DOHH2 (cell line): Measurements from ENCODE around the gene PDLIM7.

Experiments used
- EZH2phosphoT487 ChIP-seq: fragments of 200-600 bp; sonication (generic); IDR thresholded peaks from 2 replicates; pipeline ENCODE4 v1.6.1; 2017; ENCODE audit warnings: borderline replicate concordance, mild to moderate bottlenecking, antibody characterized with exemption, low read length, moderate library complexity, mixed read lengths
- TF ChIP-seq, protein P1 (sequence below): fragments of 200-600 bp; sonication (generic); IDR thresholded peaks from one replicate; pipeline ENCODE4 v1.5.1; 2014; ENCODE audit warnings: antibody characterized with exemption, mild to moderate bottlenecking, low read depth, low read length; ENCODE audit not compliant: poor library complexity, severe bottlenecking

DNA sequence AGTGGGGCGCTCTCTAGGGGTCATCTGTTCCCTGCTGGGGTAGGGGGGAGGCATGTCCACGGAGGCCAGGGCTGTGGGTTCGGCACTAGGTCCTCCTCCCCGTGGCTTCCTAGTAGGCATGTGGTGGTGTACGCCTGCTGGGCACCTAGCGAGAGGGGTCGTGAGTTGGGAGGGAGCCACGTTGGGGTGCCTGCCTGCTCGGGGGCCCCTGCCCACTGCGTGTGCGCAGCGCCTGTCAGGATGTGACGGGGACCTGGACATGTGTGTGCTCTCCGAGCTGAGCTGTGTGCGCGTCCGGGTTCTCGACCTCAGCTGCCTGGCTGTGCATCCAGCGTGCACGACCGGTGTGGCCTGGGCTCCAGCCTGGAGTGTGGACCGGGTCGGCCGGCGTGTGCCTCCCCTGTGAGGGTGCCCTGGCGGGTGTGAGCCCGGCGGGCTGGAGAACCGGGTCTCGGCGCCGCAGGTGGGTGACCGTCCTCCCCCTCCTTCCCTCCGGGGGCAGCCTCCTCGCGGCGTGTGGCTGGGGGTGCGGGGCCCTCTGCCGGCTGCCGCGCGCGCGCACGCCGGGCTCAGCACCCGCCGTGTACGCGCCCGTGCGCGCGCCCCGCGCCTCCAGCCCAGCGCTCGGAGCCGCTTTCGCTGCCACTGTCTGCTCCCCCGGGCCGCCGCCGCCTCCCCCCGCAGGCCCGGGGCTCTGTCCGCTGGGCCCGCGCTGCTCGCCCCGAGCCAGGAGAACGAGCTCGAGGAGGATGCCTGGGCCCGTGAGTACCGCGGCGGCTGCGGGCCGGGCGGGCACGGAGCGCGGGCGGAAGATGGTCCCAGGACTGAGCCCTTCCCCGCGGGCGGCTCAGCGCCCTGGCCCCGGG, 51.0 kb downstream of the PDLIM7 start, which contains the start of gene PRR7:
- TF ChIP-seq, protein P1, sequence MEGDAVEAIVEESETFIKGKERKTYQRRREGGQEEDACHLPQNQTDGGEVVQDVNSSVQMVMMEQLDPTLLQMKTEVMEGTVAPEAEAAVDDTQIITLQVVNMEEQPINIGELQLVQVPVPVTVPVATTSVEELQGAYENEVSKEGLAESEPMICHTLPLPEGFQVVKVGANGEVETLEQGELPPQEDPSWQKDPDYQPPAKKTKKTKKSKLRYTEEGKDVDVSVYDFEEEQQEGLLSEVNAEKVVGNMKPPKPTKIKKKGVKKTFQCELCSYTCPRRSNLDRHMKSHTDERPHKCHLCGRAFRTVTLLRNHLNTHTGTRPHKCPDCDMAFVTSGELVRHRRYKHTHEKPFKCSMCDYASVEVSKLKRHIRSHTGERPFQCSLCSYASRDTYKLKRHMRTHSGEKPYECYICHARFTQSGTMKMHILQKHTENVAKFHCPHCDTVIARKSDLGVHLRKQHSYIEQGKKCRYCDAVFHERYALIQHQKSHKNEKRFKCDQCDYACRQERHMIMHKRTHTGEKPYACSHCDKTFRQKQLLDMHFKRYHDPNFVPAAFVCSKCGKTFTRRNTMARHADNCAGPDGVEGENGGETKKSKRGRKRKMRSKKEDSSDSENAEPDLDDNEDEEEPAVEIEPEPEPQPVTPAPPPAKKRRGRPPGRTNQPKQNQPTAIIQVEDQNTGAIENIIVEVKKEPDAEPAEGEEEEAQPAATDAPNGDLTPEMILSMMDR, result no peak
- no peak for TF ChIP-seq EZH2phosphoT487
